GM23338 (cell line): ENCODE measurements around the gene SF3B3. TPM values are rescaled to one million over a fixed set of nuclear protein-coding genes. Genes with fewer than 3 reads are reported as not detected.

Experiments
- ATAC-seq: fragments of 200-7000 bp; cut with Tn5 transposase; 3 replicates; pipeline ENCODE4 v1.9.1; 2020
- DNase-seq: peaks from one replicate; pipeline ENCODE4 v3.0.0-alpha.2; 2015; ENCODE audit warnings: low spot score
- H2AFZ ChIP-seq: fragments of 200-600 bp; sonication (generic); 2 replicates; pipeline ENCODE4 v1.8.0; 2016; ENCODE audit warnings: antibody characterized with exemption, mild to moderate bottlenecking, moderate library complexity
- H3F3A ChIP-seq: fragments of 200-600 bp; sonication (generic); replicated peaks from 2 replicates; pipeline ENCODE4 v1.8.0; 2017; ENCODE audit warnings: antibody characterized with exemption, mixed run types, low read depth
- H3K27ac ChIP-seq: fragments of 200-600 bp; sonication (generic); 2 replicates; pipeline ENCODE4 v1.6.1; 2016; ENCODE audit warnings: low read depth
- H3K27me3 ChIP-seq: fragments of 200-600 bp; sonication (generic); 2 replicates; pipeline ENCODE4 v1.8.0; 2016; ENCODE audit warnings: mild to moderate bottlenecking, mixed run types, moderate library complexity; ENCODE audit not compliant: insufficient read depth
- H3K36me3 ChIP-seq: fragments of 200-600 bp; sonication (generic); 2 replicates; pipeline ENCODE4 v1.8.0; 2016; ENCODE audit warnings: mild to moderate bottlenecking; ENCODE audit not compliant: insufficient read depth
- H3K4me1 ChIP-seq: fragments of 200-600 bp; sonication (generic); 2 replicates; pipeline ENCODE4 v1.8.0; 2016; ENCODE audit warnings: mild to moderate bottlenecking, moderate library complexity; ENCODE audit not compliant: insufficient read depth
- H3K4me2 ChIP-seq: fragments of 200-600 bp; sonication (generic); 2 replicates; pipeline ENCODE4 v1.7.1; 2017; ENCODE audit warnings: mixed run types
- H3K4me3 ChIP-seq: fragments of 200-600 bp; sonication (generic); 2 replicates; pipeline ENCODE4 v1.6.1; 2016; ENCODE audit warnings: mixed run types
- H3K79me2 ChIP-seq: fragments of 200-600 bp; sonication (generic); replicated peaks from 2 replicates; pipeline ENCODE4 v1.8.0; 2017; ENCODE audit warnings: mild to moderate bottlenecking; ENCODE audit not compliant: insufficient read depth
- H3K9me2 ChIP-seq: fragments of 200-600 bp; sonication (generic); 2 replicates; pipeline ENCODE4 v1.8.0; 2017; ENCODE audit not compliant: insufficient read depth
- H4K20me1 ChIP-seq: fragments of 200-600 bp; sonication (generic); replicated peaks from 2 replicates; pipeline ENCODE4 v1.8.0; 2017; ENCODE audit warnings: mild to moderate bottlenecking; ENCODE audit not compliant: insufficient read depth
- H3K27ac Mint-ChIP-seq: 2 replicates; pipeline ENCODE4 v1.8.0; 2020; ENCODE audit warnings: inconsistent platforms, mild to moderate bottlenecking, moderate library complexity, mixed read lengths
- H3K27me3 Mint-ChIP-seq: 3 replicates; pipeline ENCODE4 v1.8.0; 2022; ENCODE audit warnings: low read depth, mild to moderate bottlenecking, moderate library complexity, mixed read lengths, inconsistent platforms; ENCODE audit not compliant: insufficient read depth, poor library complexity
- H3K36me3 Mint-ChIP-seq: 3 replicates; pipeline ENCODE4 v1.8.0; 2021; ENCODE audit warnings: low read depth, mild to moderate bottlenecking, inconsistent platforms, moderate library complexity, mixed read lengths
- H3K4me1 Mint-ChIP-seq: 3 replicates; pipeline ENCODE4 v1.8.0; 2020; ENCODE audit warnings: mild to moderate bottlenecking, inconsistent platforms, mixed read lengths
- H3K4me3 Mint-ChIP-seq: 3 replicates; pipeline ENCODE4 v1.8.0; 2021; ENCODE audit warnings: moderate library complexity, mild to moderate bottlenecking, inconsistent platforms, mixed read lengths
- H3K9me3 Mint-ChIP-seq: 3 replicates; pipeline ENCODE4 v1.8.0; 2020; ENCODE audit warnings: moderate library complexity, mild to moderate bottlenecking, inconsistent platforms, mixed read lengths
- CREB1 ChIP-seq: fragments of 250-450 bp; sonication (Bioruptor Pico); IDR thresholded peaks from 2 replicates; pipeline ENCODE4 v1.5.0; 2020; ENCODE audit warnings: low read depth, mild to moderate bottlenecking, moderate library complexity
- EZH2 ChIP-seq: fragments of 200-600 bp; sonication (generic); IDR thresholded peaks from one replicate; pipeline ENCODE4 v1.8.0; 2017; ENCODE audit warnings: antibody characterized with exemption, mild to moderate bottlenecking, low read depth; ENCODE audit not compliant: unreplicated experiment
- EZH2phosphoT487 ChIP-seq: fragments of 200-600 bp; sonication (generic); IDR thresholded peaks from one replicate; pipeline ENCODE4 v1.8.1; 2018; ENCODE audit warnings: antibody characterized with exemption; ENCODE audit not compliant: unreplicated experiment
- JUNB ChIP-seq: IDR thresholded peaks from one replicate; pipeline ENCODE4 v1.6.1; 2016; ENCODE audit warnings: antibody characterized with exemption; ENCODE audit not compliant: unreplicated experiment
- NANOG ChIP-seq: IDR thresholded peaks from 2 replicates; pipeline ENCODE4 v1.6.1; 2016; ENCODE audit warnings: antibody characterized with exemption, borderline replicate concordance
- POLR2AphosphoS5 ChIP-seq: IDR thresholded peaks from 2 replicates; pipeline ENCODE4 v1.6.1; 2016; ENCODE audit warnings: antibody characterized with exemption, low read depth
- STAT1 ChIP-seq: IDR thresholded peaks from one replicate; pipeline ENCODE4 v1.6.1; 2016; ENCODE audit warnings: antibody characterized with exemption; ENCODE audit not compliant: unreplicated experiment
- ZNF114 ChIP-seq: fragments of 250-450 bp; sonication (Bioruptor Pico); IDR thresholded peaks from 2 replicates; pipeline ENCODE4 v1.5.0; 2020; ENCODE audit warnings: mild to moderate bottlenecking, moderate library complexity
- ZNF331 ChIP-seq: fragments of 250-450 bp; sonication (Bioruptor Pico); IDR thresholded peaks from 2 replicates; pipeline ENCODE4 v1.5.0; 2020; ENCODE audit warnings: low read depth, mild to moderate bottlenecking, moderate library complexity
- polyA plus RNA-seq: library from polyadenylated mRNA; unstranded; fragments of >200 nt; fragmentation: Nextera tagmentation; extraction: Ambion mirVana; gene quantifications from 2 replicates; pipeline ENCODE4 v1.2.1, GENCODE V29; 2016
- total RNA-seq: library from RNA; depleted of rRNA; stranded (reverse); fragments of >200 nt; shearing (Covaris generic); gene quantifications from 2 replicates; pipeline ENCODE4 v1.2.3, GENCODE V29; 2014
- TF ChIP-seq, protein P1 (sequence below): IDR thresholded peaks from one replicate; pipeline ENCODE4 v1.6.1; 2018; ENCODE audit warnings: antibody characterized with exemption; ENCODE audit not compliant: unreplicated experiment
- TF ChIP-seq, protein P2 (sequence below): fragments of 250-450 bp; sonication (Bioruptor Pico); IDR thresholded peaks from 2 replicates; pipeline ENCODE4 v1.5.0; 2020; ENCODE audit warnings: mild to moderate bottlenecking, moderate library complexity
- TF ChIP-seq, protein P3 (sequence below), 2 experiments: fragments of 200-600 bp in 1 of 2; sonication (generic) in 1 of 2; conservative IDR thresholded peaks; 2 replicates each; pipeline versions ENCODE4 v1.5.1 to v1.6.1; 2016 to 2017; ENCODE audit warnings: antibody characterized with exemption in 2 of 2, low read depth in 2 of 2, mild to moderate bottlenecking in 2 of 2, moderate library complexity in 1 of 2
- TF ChIP-seq, protein P4 (sequence below): IDR thresholded peaks from 2 replicates; pipeline ENCODE4 v1.6.1; 2016; ENCODE audit warnings: antibody characterized with exemption

Gene SF3B3
- total and polyA plus RNA-seq, 2 experiments from 2014 or later: 202 to 289 TPM

DNA sequence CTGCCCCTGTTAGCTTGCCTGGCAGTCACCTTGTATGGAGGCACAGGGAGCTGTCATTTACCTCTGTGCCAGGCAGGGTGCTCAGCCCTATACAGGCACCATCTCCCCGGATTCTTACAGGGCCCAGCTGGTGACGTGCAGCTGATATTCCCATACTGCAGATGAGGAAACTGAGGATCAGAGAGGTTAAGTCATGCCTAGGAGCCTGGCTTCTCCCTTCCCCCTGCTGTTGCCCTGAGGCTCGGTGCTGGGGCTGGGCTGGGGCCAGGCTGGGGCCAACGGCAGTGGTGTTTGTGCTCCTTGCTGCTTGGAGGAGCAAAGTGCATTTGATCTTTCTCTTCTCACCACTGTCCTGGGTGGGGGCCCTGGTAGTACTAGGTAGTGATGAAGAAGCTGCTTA, 68.0 kb downstream of the SF3B3 start:
- H3K4me1 Mint-ChIP-seq: peaks cover 7% of the 10 kb centered on the region
- H3K27me3 Mint-ChIP-seq: peaks cover 10% of the 10 kb centered on the region

More for the DNA sequence above, 68.0 kb downstream of the SF3B3 start:
- no peaks in the 10 kb centered on the region for H3K9me3 Mint-ChIP-seq
- Histone ChIP-seq H3K4me2 (no peak overlapping the region), H3K4me3 (no peak overlapping the region), H2AFZ (no peak overlapping the region), H3K36me3 (no peaks in the 10 kb centered on the region), H3K9me2 (no peaks in the 10 kb centered on the region), H3K27ac (no peak overlapping the region), H3K79me2 (no peaks in the 10 kb centered on the region), H3K4me1 (peaks cover 7% of the 10 kb centered on the region; the same call in 1 of the 2 replicates), H4K20me1 (no peaks in the 10 kb centered on the region), H3K27me3 (no peaks in the 10 kb centered on the region), H3F3A (no peaks in the 10 kb centered on the region)
- ATAC-seq (no peak), DNase-seq (no peak)
- H3K27ac Mint-ChIP-seq: no peak overlapping the region
- TF ChIP-seq, protein P1, sequence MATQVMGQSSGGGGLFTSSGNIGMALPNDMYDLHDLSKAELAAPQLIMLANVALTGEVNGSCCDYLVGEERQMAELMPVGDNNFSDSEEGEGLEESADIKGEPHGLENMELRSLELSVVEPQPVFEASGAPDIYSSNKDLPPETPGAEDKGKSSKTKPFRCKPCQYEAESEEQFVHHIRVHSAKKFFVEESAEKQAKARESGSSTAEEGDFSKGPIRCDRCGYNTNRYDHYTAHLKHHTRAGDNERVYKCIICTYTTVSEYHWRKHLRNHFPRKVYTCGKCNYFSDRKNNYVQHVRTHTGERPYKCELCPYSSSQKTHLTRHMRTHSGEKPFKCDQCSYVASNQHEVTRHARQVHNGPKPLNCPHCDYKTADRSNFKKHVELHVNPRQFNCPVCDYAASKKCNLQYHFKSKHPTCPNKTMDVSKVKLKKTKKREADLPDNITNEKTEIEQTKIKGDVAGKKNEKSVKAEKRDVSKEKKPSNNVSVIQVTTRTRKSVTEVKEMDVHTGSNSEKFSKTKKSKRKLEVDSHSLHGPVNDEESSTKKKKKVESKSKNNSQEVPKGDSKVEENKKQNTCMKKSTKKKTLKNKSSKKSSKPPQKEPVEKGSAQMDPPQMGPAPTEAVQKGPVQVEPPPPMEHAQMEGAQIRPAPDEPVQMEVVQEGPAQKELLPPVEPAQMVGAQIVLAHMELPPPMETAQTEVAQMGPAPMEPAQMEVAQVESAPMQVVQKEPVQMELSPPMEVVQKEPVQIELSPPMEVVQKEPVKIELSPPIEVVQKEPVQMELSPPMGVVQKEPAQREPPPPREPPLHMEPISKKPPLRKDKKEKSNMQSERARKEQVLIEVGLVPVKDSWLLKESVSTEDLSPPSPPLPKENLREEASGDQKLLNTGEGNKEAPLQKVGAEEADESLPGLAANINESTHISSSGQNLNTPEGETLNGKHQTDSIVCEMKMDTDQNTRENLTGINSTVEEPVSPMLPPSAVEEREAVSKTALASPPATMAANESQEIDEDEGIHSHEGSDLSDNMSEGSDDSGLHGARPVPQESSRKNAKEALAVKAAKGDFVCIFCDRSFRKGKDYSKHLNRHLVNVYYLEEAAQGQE: no peak
- TF ChIP-seq, protein P2, sequence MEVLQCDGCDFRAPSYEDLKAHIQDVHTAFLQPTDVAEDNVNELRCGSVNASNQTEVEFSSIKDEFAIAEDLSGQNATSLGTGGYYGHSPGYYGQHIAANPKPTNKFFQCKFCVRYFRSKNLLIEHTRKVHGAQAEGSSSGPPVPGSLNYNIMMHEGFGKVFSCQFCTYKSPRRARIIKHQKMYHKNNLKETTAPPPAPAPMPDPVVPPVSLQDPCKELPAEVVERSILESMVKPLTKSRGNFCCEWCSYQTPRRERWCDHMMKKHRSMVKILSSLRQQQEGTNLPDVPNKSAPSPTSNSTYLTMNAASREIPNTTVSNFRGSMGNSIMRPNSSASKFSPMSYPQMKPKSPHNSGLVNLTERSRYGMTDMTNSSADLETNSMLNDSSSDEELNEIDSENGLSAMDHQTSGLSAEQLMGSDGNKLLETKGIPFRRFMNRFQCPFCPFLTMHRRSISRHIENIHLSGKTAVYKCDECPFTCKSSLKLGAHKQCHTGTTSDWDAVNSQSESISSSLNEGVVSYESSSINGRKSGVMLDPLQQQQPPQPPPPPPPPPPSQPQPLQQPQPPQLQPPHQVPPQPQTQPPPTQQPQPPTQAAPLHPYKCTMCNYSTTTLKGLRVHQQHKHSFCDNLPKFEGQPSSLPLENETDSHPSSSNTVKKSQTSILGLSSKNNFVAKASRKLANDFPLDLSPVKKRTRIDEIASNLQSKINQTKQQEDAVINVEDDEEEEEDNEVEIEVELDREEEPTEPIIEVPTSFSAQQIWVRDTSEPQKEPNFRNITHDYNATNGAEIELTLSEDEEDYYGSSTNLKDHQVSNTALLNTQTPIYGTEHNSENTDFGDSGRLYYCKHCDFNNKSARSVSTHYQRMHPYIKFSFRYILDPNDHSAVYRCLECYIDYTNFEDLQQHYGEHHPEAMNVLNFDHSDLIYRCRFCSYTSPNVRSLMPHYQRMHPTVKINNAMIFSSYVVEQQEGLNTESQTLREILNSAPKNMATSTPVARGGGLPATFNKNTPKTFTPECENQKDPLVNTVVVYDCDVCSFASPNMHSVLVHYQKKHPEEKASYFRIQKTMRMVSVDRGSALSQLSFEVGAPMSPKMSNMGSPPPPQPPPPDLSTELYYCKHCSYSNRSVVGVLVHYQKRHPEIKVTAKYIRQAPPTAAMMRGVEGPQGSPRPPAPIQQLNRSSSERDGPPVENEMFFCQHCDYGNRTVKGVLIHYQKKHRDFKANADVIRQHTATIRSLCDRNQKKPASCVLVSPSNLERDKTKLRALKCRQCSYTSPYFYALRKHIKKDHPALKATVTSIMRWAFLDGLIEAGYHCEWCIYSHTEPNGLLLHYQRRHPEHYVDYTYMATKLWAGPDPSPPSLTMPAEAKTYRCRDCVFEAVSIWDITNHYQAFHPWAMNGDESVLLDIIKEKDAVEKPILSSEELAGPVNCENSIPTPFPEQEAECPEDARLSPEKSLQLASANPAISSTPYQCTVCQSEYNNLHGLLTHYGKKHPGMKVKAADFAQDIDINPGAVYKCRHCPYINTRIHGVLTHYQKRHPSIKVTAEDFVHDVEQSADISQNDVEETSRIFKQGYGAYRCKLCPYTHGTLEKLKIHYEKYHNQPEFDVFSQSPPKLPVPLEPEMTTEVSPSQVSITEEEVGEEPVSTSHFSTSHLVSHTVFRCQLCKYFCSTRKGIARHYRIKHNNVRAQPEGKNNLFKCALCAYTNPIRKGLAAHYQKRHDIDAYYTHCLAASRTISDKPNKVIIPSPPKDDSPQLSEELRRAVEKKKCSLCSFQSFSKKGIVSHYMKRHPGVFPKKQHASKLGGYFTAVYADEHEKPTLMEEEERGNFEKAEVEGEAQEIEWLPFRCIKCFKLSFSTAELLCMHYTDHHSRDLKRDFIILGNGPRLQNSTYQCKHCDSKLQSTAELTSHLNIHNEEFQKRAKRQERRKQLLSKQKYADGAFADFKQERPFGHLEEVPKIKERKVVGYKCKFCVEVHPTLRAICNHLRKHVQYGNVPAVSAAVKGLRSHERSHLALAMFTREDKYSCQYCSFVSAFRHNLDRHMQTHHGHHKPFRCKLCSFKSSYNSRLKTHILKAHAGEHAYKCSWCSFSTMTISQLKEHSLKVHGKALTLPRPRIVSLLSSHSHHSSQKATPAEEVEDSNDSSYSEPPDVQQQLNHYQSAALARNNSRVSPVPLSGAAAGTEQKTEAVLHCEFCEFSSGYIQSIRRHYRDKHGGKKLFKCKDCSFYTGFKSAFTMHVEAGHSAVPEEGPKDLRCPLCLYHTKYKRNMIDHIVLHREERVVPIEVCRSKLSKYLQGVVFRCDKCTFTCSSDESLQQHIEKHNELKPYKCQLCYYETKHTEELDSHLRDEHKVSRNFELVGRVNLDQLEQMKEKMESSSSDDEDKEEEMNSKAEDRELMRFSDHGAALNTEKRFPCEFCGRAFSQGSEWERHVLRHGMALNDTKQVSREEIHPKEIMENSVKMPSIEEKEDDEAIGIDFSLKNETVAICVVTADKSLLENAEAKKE (CRISPR knock-in tag): no peak
- TF ChIP-seq EZH2phosphoT487: no peak
- TF ChIP-seq, protein P3, sequence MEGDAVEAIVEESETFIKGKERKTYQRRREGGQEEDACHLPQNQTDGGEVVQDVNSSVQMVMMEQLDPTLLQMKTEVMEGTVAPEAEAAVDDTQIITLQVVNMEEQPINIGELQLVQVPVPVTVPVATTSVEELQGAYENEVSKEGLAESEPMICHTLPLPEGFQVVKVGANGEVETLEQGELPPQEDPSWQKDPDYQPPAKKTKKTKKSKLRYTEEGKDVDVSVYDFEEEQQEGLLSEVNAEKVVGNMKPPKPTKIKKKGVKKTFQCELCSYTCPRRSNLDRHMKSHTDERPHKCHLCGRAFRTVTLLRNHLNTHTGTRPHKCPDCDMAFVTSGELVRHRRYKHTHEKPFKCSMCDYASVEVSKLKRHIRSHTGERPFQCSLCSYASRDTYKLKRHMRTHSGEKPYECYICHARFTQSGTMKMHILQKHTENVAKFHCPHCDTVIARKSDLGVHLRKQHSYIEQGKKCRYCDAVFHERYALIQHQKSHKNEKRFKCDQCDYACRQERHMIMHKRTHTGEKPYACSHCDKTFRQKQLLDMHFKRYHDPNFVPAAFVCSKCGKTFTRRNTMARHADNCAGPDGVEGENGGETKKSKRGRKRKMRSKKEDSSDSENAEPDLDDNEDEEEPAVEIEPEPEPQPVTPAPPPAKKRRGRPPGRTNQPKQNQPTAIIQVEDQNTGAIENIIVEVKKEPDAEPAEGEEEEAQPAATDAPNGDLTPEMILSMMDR (conservative IDR thresholded peaks at IDR 0.05; ENCODE audit: low read depth in 2 of 2): no peak
- no peak for TF ChIP-seq EZH2
- TF ChIP-seq ZNF331 (CRISPR knock-in tag): no peak
- TF ChIP-seq STAT1: no peak
- no peak for TF ChIP-seq POLR2AphosphoS5
- no peak for TF ChIP-seq CREB1 (CRISPR knock-in tag)
- TF ChIP-seq NANOG: no peak
- no peak for TF ChIP-seq JUNB
- TF ChIP-seq ZNF114: no peak
- TF ChIP-seq, protein P4, sequence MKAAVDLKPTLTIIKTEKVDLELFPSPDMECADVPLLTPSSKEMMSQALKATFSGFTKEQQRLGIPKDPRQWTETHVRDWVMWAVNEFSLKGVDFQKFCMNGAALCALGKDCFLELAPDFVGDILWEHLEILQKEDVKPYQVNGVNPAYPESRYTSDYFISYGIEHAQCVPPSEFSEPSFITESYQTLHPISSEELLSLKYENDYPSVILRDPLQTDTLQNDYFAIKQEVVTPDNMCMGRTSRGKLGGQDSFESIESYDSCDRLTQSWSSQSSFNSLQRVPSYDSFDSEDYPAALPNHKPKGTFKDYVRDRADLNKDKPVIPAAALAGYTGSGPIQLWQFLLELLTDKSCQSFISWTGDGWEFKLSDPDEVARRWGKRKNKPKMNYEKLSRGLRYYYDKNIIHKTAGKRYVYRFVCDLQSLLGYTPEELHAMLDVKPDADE: no peak
- no peak overlapping the region for H3K4me3 Mint-ChIP-seq
- no peaks in the 10 kb centered on the region for H3K36me3 Mint-ChIP-seq
